Measurements from ENCODE around the gene KIAA0040. TPM values are rescaled to one million over a fixed set of nuclear protein-coding genes. Genes with fewer than 3 reads are reported as not detected.

KIAA0040 gene
- total RNA-seq, 1 experiment from 2014 or later: 27.7 TPM

GRCh38 chr1:175197531-175197930 is 5.0 kb upstream of the KIAA0040 start:
- no peak overlapping the region for H3K4me3 Mint-ChIP-seq (ENCODE audit: unreplicated experiment)
- no peak for TF ChIP-seq CTCF (IDR thresholded peaks at IDR 0.05; ENCODE audit: unreplicated experiment)
- H3K9me3 Mint-ChIP-seq (ENCODE audit: unreplicated experiment): no peaks in the 10 kb centered on the region
- no peaks in the 10 kb centered on the region for H3K27me3 Mint-ChIP-seq (ENCODE audit: insufficient read depth, unreplicated experiment)
- H3K27ac Mint-ChIP-seq (ENCODE audit: low read depth, unreplicated experiment): peak overlapping the region; percentile 57
- intact Hi-C loops (cut with micrococcal nuclease): loop anchor here (1.0 kb wide), 1 partner anchor 168 kb away; no protein-coding TSS in a partner anchor
- peak; percentile 97 for DNase-seq (ENCODE audit: unreplicated experiment)
- BruUV-seq (replicated peaks): no TSS peak
- CTCF ChIA-PET: interaction anchor here (0.7 to 4.6 kb wide), 7 partner anchors 25 to 1233 kb away, joined by 3 to 23 read pairs (median 4); no protein-coding TSS in a partner anchor
- no peaks in the 10 kb centered on the region for H3K36me3 Mint-ChIP-seq (ENCODE audit: insufficient read depth, unreplicated experiment)
- POLR2A ChIA-PET: interaction anchor here (0.6 to 3.1 kb wide), 6 partner anchors 8 to 837 kb away, joined by 3 to 20 read pairs (median 6); partner anchors contain the start of gene MRPS14
- peaks cover 31% of the 10 kb centered on the region for H3K4me1 Mint-ChIP-seq (ENCODE audit: insufficient read depth, unreplicated experiment)

GRCh38 chr1:175195798-175196197 is 3.2 kb upstream of the KIAA0040 start:
- DNase-seq (ENCODE audit: unreplicated experiment): no peak
- Mint-ChIP-seq H3K27ac (ENCODE audit: low read depth, unreplicated experiment) (no peak overlapping the region), H3K27me3 (ENCODE audit: insufficient read depth, unreplicated experiment) (no peaks in the 10 kb centered on the region), H3K4me3 (ENCODE audit: unreplicated experiment) (no peak overlapping the region), H3K9me3 (ENCODE audit: unreplicated experiment) (no peaks in the 10 kb centered on the region), H3K36me3 (ENCODE audit: insufficient read depth, unreplicated experiment) (no peaks in the 10 kb centered on the region), H3K4me1 (ENCODE audit: insufficient read depth, unreplicated experiment) (peaks cover 37% of the 10 kb centered on the region)
- ChIA-PET POLR2A (interaction anchor here (0.6 to 2.0 kb wide), 4 partner anchors 15 to 172 kb away, joined by 3 to 4 read pairs (median 3); partner anchors contain the start of gene MRPS14), CTCF (interaction anchor here (0.6 to 4.6 kb wide), 16 partner anchors 10 to 123 kb away, joined by 3 to 35 read pairs (median 4); no protein-coding TSS in a partner anchor)
- intact Hi-C loops (cut with micrococcal nuclease): no loop called here
- TF ChIP-seq CTCF (IDR thresholded peaks at IDR 0.05; ENCODE audit: unreplicated experiment): no peak
- no TSS peak for BruUV-seq (replicated peaks)

- Mint-ChIP-seq H3K4me1 (ENCODE audit: insufficient read depth, unreplicated experiment) (peaks cover 42% of the 10 kb centered on the region), H3K4me3 (ENCODE audit: unreplicated experiment) (no peak overlapping the region), H3K27me3 (ENCODE audit: insufficient read depth, unreplicated experiment) (no peaks in the 10 kb centered on the region), H3K27ac (ENCODE audit: low read depth, unreplicated experiment) (no peak overlapping the region), H3K9me3 (ENCODE audit: unreplicated experiment) (no peaks in the 10 kb centered on the region), H3K36me3 (ENCODE audit: insufficient read depth, unreplicated experiment) (no peaks in the 10 kb centered on the region)
- intact Hi-C loops (cut with micrococcal nuclease): no loop called here
- ChIA-PET POLR2A (interaction anchor here (0.8 to 1.3 kb wide), 2 partner anchors 14 to 1880 kb away, joined by 3 read pairs; no protein-coding TSS in a partner anchor), CTCF (interaction anchor here (0.6 to 4.6 kb wide), 14 partner anchors 8 to 901 kb away, joined by 3 to 35 read pairs (median 4); no protein-coding TSS in a partner anchor)
- TF ChIP-seq CTCF (IDR thresholded peaks at IDR 0.05; ENCODE audit: unreplicated experiment): no peak
- DNase-seq (ENCODE audit: unreplicated experiment): no peak
- BruUV-seq (replicated peaks): no TSS peak
Measured at GRCh38 chr1:175195281-175195680, 2.7 kb upstream of the KIAA0040 start.

GRCh38 chr1:175193527-175193910 is 943 bp upstream of the KIAA0040 start:
- Mint-ChIP-seq H3K9me3 (ENCODE audit: unreplicated experiment) (no peaks in the 10 kb centered on the region), H3K27ac (ENCODE audit: low read depth, unreplicated experiment) (peak overlapping the region; percentile 67), H3K36me3 (ENCODE audit: insufficient read depth, unreplicated experiment) (no peaks in the 10 kb centered on the region), H3K27me3 (ENCODE audit: insufficient read depth, unreplicated experiment) (no peaks in the 10 kb centered on the region), H3K4me3 (ENCODE audit: unreplicated experiment) (peak overlapping the region; percentile 80), H3K4me1 (ENCODE audit: insufficient read depth, unreplicated experiment) (peaks cover 45% of the 10 kb centered on the region)
- intact Hi-C loops (cut with micrococcal nuclease): loop anchor here (2.0 kb wide), 1 partner anchor 27 kb away; no protein-coding TSS in a partner anchor
- POLR2A ChIA-PET: interaction anchor here (0.6 to 2.2 kb wide), 6 partner anchors 10 to 38 kb away, joined by 3 to 8 read pairs (median 6); no protein-coding TSS in a partner anchor
- CTCF ChIA-PET: interaction anchor here (0.6 to 4.1 kb wide), 16 partner anchors 10 to 195 kb away, joined by 3 to 35 read pairs (median 4); no protein-coding TSS in a partner anchor
- DNase-seq (ENCODE audit: unreplicated experiment): peak; percentile 44
- no TSS peak for BruUV-seq (replicated peaks)
- TF ChIP-seq CTCF (IDR thresholded peaks at IDR 0.05; ENCODE audit: unreplicated experiment): no peak

Data from MCF 10A (cell line).